Activated gamma-delta T cell (primary cell): Measurements from ENCODE around the gene BLOC1S6.

Source experiments
- DNase-seq: peaks from one replicate; lab custom pipeline; 2025; lab: John Stamatoyannopoulos, UW
- total RNA-seq, 2 donors: gene quantifications; one replicate each; lab custom pipeline; 2026; lab: John Stamatoyannopoulos, UW

BLOC1S6 gene
- total RNA-seq = 85.7 to 86.2 reads per million in 2 donors

- peak; percentile 76 for DNase-seq
Measured at GRCh38 chr15:45587095-45587862, at the start of gene BLOC1S6. Gene BLOC1S6 (plus strand): TSS chr15:45587379. CDS start chr15:45587444, 65 bp downstream.

GRCh38 chr15:45539680-45540079 is 47.5 kb upstream of the BLOC1S6 start:
- DNase-seq = no peak

- DNase-seq = no peak
Measured at GRCh38 chr15:45540531-45540930, 46.6 kb upstream of the BLOC1S6 start.

- DNase-seq = no peak
Measured at GRCh38 chr15:45543051-45543450, 44.1 kb upstream of the BLOC1S6 start.

- DNase-seq = no peak
Measured at GRCh38 chr15:45544266-45545023, 42.7 kb upstream of the BLOC1S6 start.

GRCh38 chr15:45546789-45547188 is 40.4 kb upstream of the BLOC1S6 start:
- DNase-seq = no peak

- no peak for DNase-seq
Measured at GRCh38 chr15:45548753-45549520, 38.2 kb upstream of the BLOC1S6 start.

GRCh38 chr15:45549541-45550220 is 37.5 kb upstream of the BLOC1S6 start:
- DNase-seq = no peak

GRCh38 chr15:45550436-45550835 is 36.7 kb upstream of the BLOC1S6 start:
- no peak for DNase-seq

- DNase-seq = no peak
Measured at GRCh38 chr15:45551676-45552075, 35.5 kb upstream of the BLOC1S6 start.

- DNase-seq = no peak
Measured at GRCh38 chr15:45555934-45556608, 31.1 kb upstream of the BLOC1S6 start.

GRCh38 chr15:45572617-45573016 is 14.6 kb upstream of the BLOC1S6 start:
- DNase-seq = no peak

GRCh38 chr15:45573961-45574629 is 13.1 kb upstream of the BLOC1S6 start:
- no peak for DNase-seq

GRCh38 chr15:45581919-45582318 is 5.3 kb upstream of the BLOC1S6 start:
- no peak for DNase-seq

- DNase-seq = no peak
Measured at GRCh38 chr15:45583731-45584639, 3.2 kb upstream of the BLOC1S6 start.

GRCh38 chr15:45585069-45585791 is 1.9 kb upstream of the BLOC1S6 start:
- no peak for DNase-seq

- DNase-seq = no peak
Measured at GRCh38 chr15:45586125-45586524, 1.1 kb upstream of the BLOC1S6 start.

- no peak for DNase-seq
Measured at GRCh38 chr15:45586601-45587094, 531 bp upstream of the BLOC1S6 start.

- DNase-seq = no peak
Measured at GRCh38 chr15:45587863-45588170, 638 bp downstream of the BLOC1S6 start.
